Tibial nerve (tissue), 3 donors: ENCODE results near the gene GPC2.

Source experiments
- CTCF ChIP-seq, 5 experiments: fragments of 200-600 bp in 3 of 5; fragments of 450-650 bp in 2 of 5; sonication (generic) in 3 of 5; IDR thresholded peaks; one replicate each; pipeline ENCODE4 v1.5.1; 2016 to 2019; ENCODE audit warnings: antibody characterized with exemption in 5 of 5, mild to moderate bottlenecking in 3 of 5, moderate library complexity in 2 of 5
- POLR2A ChIP-seq, 2 donors: fragments of 450-650 bp; IDR thresholded peaks; one replicate each; pipeline ENCODE4 v1.6.1; 2017; ENCODE audit warnings: antibody characterized with exemption in 2 of 2, mild to moderate bottlenecking in 2 of 2, moderate library complexity in 2 of 2

DNA sequence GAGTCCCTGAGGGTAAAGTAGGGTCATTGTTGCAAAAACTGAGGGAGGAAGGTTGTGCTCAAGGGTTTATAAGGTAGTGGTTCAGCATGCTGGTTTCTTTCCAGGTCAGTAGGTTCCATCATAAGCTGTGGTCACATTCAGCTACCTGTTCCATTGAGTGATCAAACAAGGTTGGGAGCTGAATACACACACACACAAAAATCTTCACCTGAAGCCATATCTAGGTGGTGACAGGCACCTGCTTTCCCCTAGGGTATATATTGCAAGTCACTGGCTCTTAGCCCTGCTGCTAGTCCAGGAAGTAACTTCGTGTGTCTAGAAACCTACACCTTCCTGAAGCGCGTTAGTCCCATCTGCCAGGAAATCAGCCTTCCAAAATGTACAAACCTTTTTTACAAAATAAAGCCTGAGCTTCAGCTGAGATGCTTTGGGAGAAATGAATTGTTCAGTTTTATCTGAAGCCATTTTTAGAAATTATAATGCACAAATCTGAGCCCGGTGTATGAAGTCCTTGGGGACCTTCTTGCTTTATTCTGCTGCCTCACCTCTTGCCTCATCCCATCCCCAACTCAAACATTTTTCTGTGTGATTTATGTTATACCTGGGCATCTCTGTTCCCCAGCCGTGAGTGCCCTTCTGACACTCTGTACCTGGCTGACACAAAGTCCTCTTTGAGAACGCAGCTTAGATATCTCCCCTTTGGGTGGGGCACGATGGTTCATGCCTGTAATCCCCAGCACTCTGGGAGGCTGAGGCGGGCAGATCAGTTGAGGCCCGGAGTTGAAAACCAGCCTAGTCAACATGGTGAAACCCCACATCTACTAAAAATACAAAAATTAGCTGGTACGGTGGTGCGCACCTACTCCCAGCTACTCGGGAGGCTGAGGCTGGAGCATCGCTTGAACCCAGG lies 39.1 kb downstream of the GPC2 start:
- no peak for TF ChIP-seq CTCF (IDR thresholded peaks at IDR 0.05)
- TF ChIP-seq POLR2A (IDR thresholded peaks at IDR 0.05) = no peak
